NCI-H2029 treated with DMSO at 0.1 percent for 48 hours (cell line): ENCODE data around the gene NUDT21.
"Not testable (repeated sequence)": the region's sequence is repeated elsewhere in the genome, so short reads cannot be mapped to it uniquely, and the experiment has no call there.

ENCODE experiments used
- DNase-seq: peaks from one replicate; lab custom pipeline; 2025; lab: John Stamatoyannopoulos, UW

Gene NUDT21

GRCh38 chr16:56419740-56420548 lies 31.2 kb downstream of the NUDT21 start:
- DNase-seq, result no peak

GRCh38 chr16:56417138-56417537 lies 34.0 kb downstream of the NUDT21 start:
- no peak for DNase-seq

- no peak for DNase-seq
Measured at GRCh38 chr16:56415875-56416274, 35.3 kb downstream of the NUDT21 start.

GRCh38 chr16:56414366-56414765 lies 36.8 kb downstream of the NUDT21 start:
- DNase-seq, result no peak

- DNase-seq, result no peak
Measured at GRCh38 chr16:56413381-56413780, 37.8 kb downstream of the NUDT21 start.

GRCh38 chr16:56411624-56412023 lies 39.5 kb downstream of the NUDT21 start:
- no peak for DNase-seq

- DNase-seq, result no peak
Measured at GRCh38 chr16:56411123-56411522, 40.0 kb downstream of the NUDT21 start.

- no peak for DNase-seq
Measured at GRCh38 chr16:56409195-56409594, 41.9 kb downstream of the NUDT21 start.

- DNase-seq, result no peak
Measured at GRCh38 chr16:56408379-56409098, 42.6 kb downstream of the NUDT21 start.

GRCh38 chr16:56405977-56406672 lies 45.0 kb downstream of the NUDT21 start:
- no peak for DNase-seq

GRCh38 chr16:56401482-56401881 lies 49.6 kb downstream of the NUDT21 start:
- DNase-seq, result no peak

GRCh38 chr16:56400458-56400857 lies 50.7 kb downstream of the NUDT21 start:
- no peak for DNase-seq

- no peak for DNase-seq
Measured at GRCh38 chr16:56399486-56399885, 51.6 kb downstream of the NUDT21 start.

GRCh38 chr16:56399047-56399446 lies 52.1 kb downstream of the NUDT21 start:
- no peak for DNase-seq

- DNase-seq, result not testable (repeated sequence)
Measured at GRCh38 chr16:56396724-56397123, 54.4 kb downstream of the NUDT21 start.

GRCh38 chr16:56389554-56389953 lies 61.6 kb downstream of the NUDT21 start:
- DNase-seq, result no peak

GRCh38 chr16:56388209-56388608 lies 62.9 kb downstream of the NUDT21 start:
- no peak for DNase-seq

- no peak for DNase-seq
Measured at GRCh38 chr16:56387396-56387795, 63.7 kb downstream of the NUDT21 start.

GRCh38 chr16:56384074-56384721 lies 66.9 kb downstream of the NUDT21 start:
- DNase-seq, result no peak

GRCh38 chr16:56382901-56383355 lies 68.2 kb downstream of the NUDT21 start:
- no peak for DNase-seq

- DNase-seq, result no peak
Measured at GRCh38 chr16:56382459-56382858, 68.7 kb downstream of the NUDT21 start.
